HEK293 (cell line): ENCODE measurements around the gene PTPRG.

Source experiments
- CTCF ChIA-PET: fragments of 350-600 bp; formaldehyde crosslinking; extraction: SDS; loops from one replicate; lab custom pipeline; 2021; ENCODE audit warnings: antibody characterized with exemption; lab: Yijun Ruan, JAX
- POLR2A ChIA-PET: fragments of 300-600 bp; formaldehyde crosslinking; extraction: SDS; loops from one replicate; lab custom pipeline; 2020; ENCODE audit warnings: antibody characterized with exemption, inconsistent platforms; lab: Yijun Ruan, JAX
- H3K27ac ChIP-seq: fragments of 200-500 bp; sonication (Bioruptor generic); 2 replicates; pipeline ENCODE4 v1.5.1; 2014; ENCODE audit warnings: low read depth, low read length, control low read depth, inconsistent platforms; ENCODE audit errors: extremely low read depth
- H3K36me3 ChIP-seq, 2 experiments: fragments of 200-500 bp in 1 of 2; sonication (Bioruptor generic) in 1 of 2; 1 replicate in 1 of 2; 2 replicates in 1 of 2; pipeline ENCODE4 v1.5.1; 2014 to 2017; ENCODE audit warnings: inconsistent platforms in 2 of 2, low read length in 2 of 2; ENCODE audit not compliant: control insufficient read depth in 2 of 2, insufficient read depth in 1 of 2
- H3K4me1 ChIP-seq: fragments of 200-500 bp; sonication (Bioruptor generic); 2 replicates; pipeline ENCODE4 v1.5.1; 2014; ENCODE audit warnings: mild to moderate bottlenecking, low read length, inconsistent platforms; ENCODE audit not compliant: control insufficient read depth, insufficient read depth
- H3K4me3 ChIP-seq: 2 replicates; pipeline ENCODE4 v1.5.1; 2011; ENCODE audit warnings: low read depth, mild to moderate bottlenecking, control low read depth, low read length, moderate library complexity
- H3K9me3 ChIP-seq: fragments of 200-500 bp; sonication (Bioruptor generic); 2 replicates; pipeline ENCODE4 v1.5.1; 2014; ENCODE audit warnings: low read depth, low read length, inconsistent platforms; ENCODE audit not compliant: control insufficient read depth, insufficient read depth
- GLI2 ChIP-seq: fragments of 450-650 bp; formaldehyde crosslinking; IDR thresholded peaks from 2 replicates; pipeline ENCODE4; 2017; ENCODE audit warnings: missing biosample characterization, missing genetic modification characterization, low read depth, borderline replicate concordance
- KLF10 ChIP-seq: fragments of 450-650 bp; IDR thresholded peaks from 2 replicates; pipeline ENCODE4 v1.5.1; 2018; ENCODE audit warnings: missing biosample characterization, mild to moderate bottlenecking, missing genetic modification characterization
- KLF7 ChIP-seq: fragments of 450-650 bp; formaldehyde crosslinking; IDR thresholded peaks from 2 replicates; pipeline ENCODE4 v1.5.1; 2016; ENCODE audit warnings: missing biosample characterization, missing genetic modification characterization, borderline replicate concordance
- PATZ1 ChIP-seq: fragments of 450-650 bp; formaldehyde crosslinking; IDR thresholded peaks from 2 replicates; pipeline ENCODE4 v1.5.1; 2016; ENCODE audit warnings: missing biosample characterization, missing genetic modification characterization
- TCF7L2 ChIP-seq: IDR thresholded peaks from 2 replicates; pipeline ENCODE4 v1.6.1; 2011; ENCODE audit warnings: low read depth, mild to moderate bottlenecking, inconsistent platforms, low read length, moderate library complexity, borderline replicate concordance
- TSHZ1 ChIP-seq: fragments of 450-650 bp; formaldehyde crosslinking; IDR thresholded peaks from 2 replicates; pipeline ENCODE4 v1.5.1; 2016; ENCODE audit warnings: missing biosample characterization, missing genetic modification characterization, borderline replicate concordance
- YY1 ChIP-seq: fragments of 450-650 bp; formaldehyde crosslinking; IDR thresholded peaks from 2 replicates; pipeline ENCODE4 v1.5.1; 2018; ENCODE audit warnings: missing biosample characterization, missing genetic modification characterization
- ZBTB10 ChIP-seq: fragments of 450-650 bp; formaldehyde crosslinking; IDR thresholded peaks from 2 replicates; pipeline ENCODE4 v1.5.1; 2016; ENCODE audit warnings: missing biosample characterization, missing genetic modification characterization
- ZNF148 ChIP-seq: fragments of 450-650 bp; formaldehyde crosslinking; IDR thresholded peaks from 2 replicates; pipeline ENCODE4 v1.5.0; 2017; ENCODE audit warnings: missing biosample characterization, missing genetic modification characterization, borderline replicate concordance
- ZNF174 ChIP-seq: fragments of 450-650 bp; formaldehyde crosslinking; IDR thresholded peaks from 2 replicates; pipeline ENCODE4 v1.5.0; 2017; ENCODE audit warnings: missing biosample characterization, mild to moderate bottlenecking, missing genetic modification characterization
- ZNF221 ChIP-seq: fragments of 450-650 bp; formaldehyde crosslinking; IDR thresholded peaks from 2 replicates; pipeline ENCODE4 v1.5.1; 2017; ENCODE audit warnings: missing biosample characterization, missing genetic modification characterization, borderline replicate concordance
- ZNF324 ChIP-seq: fragments of 450-650 bp; formaldehyde crosslinking; IDR thresholded peaks from 2 replicates; pipeline ENCODE4 v1.5.1; 2016; ENCODE audit warnings: missing biosample characterization, missing genetic modification characterization
- ZNF366 ChIP-seq: fragments of 450-650 bp; formaldehyde crosslinking; conservative IDR thresholded peaks from 2 replicates; pipeline ENCODE4 v1.5.1; 2016; ENCODE audit warnings: missing biosample characterization, missing genetic modification characterization
- ZNF37A ChIP-seq: fragments of 450-650 bp; IDR thresholded peaks from 2 replicates; pipeline ENCODE4 v1.5.1; 2018; ENCODE audit warnings: missing biosample characterization, missing genetic modification characterization
- ZNF394 ChIP-seq: fragments of 450-650 bp; formaldehyde crosslinking; IDR thresholded peaks from 2 replicates; pipeline ENCODE4 v1.5.1; 2016; ENCODE audit warnings: missing biosample characterization, missing genetic modification characterization, mild to moderate bottlenecking, moderate library complexity, borderline replicate concordance
- ZNF501 ChIP-seq: fragments of 450-650 bp; formaldehyde crosslinking; IDR thresholded peaks from 2 replicates; pipeline ENCODE4 v1.5.1; 2016; ENCODE audit warnings: missing biosample characterization, missing genetic modification characterization
- ZNF639 ChIP-seq: fragments of 450-650 bp; formaldehyde crosslinking; IDR thresholded peaks from 2 replicates; pipeline ENCODE4 v1.5.1; 2016; ENCODE audit warnings: missing biosample characterization, missing genetic modification characterization
- ZNF670 ChIP-seq: fragments of 450-650 bp; formaldehyde crosslinking; IDR thresholded peaks from 2 replicates; pipeline ENCODE4 v1.5.1; 2016; ENCODE audit warnings: missing biosample characterization, missing genetic modification characterization, low read depth
- ZXDB ChIP-seq: fragments of 450-650 bp; formaldehyde crosslinking; IDR thresholded peaks from 2 replicates; pipeline ENCODE4 v1.5.1; 2016; ENCODE audit warnings: missing biosample characterization, missing genetic modification characterization

The PTPRG gene

GRCh38 chr3:61589856-61590255 is 28.5 kb downstream of the PTPRG start:
- TF ChIP-seq YY1 (tag by site-specific recombination) (no peak), ZBTB10 (tag by site-specific recombination) (no peak)
- Histone ChIP-seq H3K4me1 (no peaks in the 10 kb centered on the region), H3K27ac (no peak overlapping the region), H3K9me3 (no peaks in the 10 kb centered on the region), H3K4me3 (no peak overlapping the region), H3K36me3 (no peaks in the 10 kb centered on the region)
- CTCF ChIA-PET: no interaction called here
- POLR2A ChIA-PET: no interaction called here

- CTCF ChIA-PET: interaction anchor here (0.6 kb wide), 1 partner anchor 39 kb away, joined by 3 read pairs; no protein-coding TSS in a partner anchor
- Histone ChIP-seq H3K9me3 (no peaks in the 10 kb centered on the region), H3K4me1 (peaks cover 4% of the 10 kb centered on the region; the same call in 1 of the 2 replicates), H3K36me3 (no peaks in the 10 kb centered on the region), H3K27ac (no peak overlapping the region), H3K4me3 (no peak overlapping the region)
- TF ChIP-seq ZNF324 (tag by site-specific recombination) (no peak), ZNF221 (no peak), ZNF366 (no peak), TCF7L2 (no peak), ZXDB (tag by site-specific recombination) (no peak), TSHZ1 (no peak), ZNF37A (no peak), ZNF174 (tag by site-specific recombination) (no peak), ZNF639 (no peak), KLF10 (tag by site-specific recombination) (no peak), ZNF501 (tag by site-specific recombination) (no peak), KLF7 (tag by site-specific recombination) (no peak), ZNF394 (tag by site-specific recombination) (no peak), ZNF148 (no peak), ZNF670 (tag by site-specific recombination) (no peak), PATZ1 (tag by site-specific recombination) (no peak), GLI2 (tag by site-specific recombination) (no peak)
- POLR2A ChIA-PET: no interaction called here
Measured at GRCh38 chr3:61591300-61591699, 29.9 kb downstream of the PTPRG start.
